GM18870 (cell line): ENCODE data around the gene RCOR1.

Experiments
- ATAC-seq: cut with Tn5 transposase; IDR thresholded peaks from one replicate; pipeline ENCODE4 v1.9.1; 2021; ENCODE audit warnings: moderate library complexity; ENCODE audit not compliant: unreplicated experiment

RCOR1 gene

DNA sequence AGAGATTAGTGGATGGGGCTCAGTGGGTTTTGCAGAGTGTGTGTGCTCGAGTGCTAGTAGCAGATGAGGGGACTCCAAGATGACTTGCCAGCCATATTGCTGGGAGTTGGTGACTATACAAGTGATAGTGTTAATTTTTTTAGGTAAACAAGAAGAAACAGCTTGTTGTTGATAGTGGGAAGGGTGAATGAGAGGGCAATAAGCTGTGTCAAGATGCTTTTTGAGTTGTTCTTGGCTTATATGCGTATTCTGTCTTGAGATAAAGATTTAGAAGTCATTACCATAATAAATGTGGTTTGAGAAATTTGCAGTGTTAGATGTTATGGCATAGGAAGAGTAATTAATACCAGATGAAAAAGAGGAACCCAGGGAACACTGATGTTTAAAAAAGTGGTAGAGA is 75.3 kb downstream of the RCOR1 start:
- no peak for ATAC-seq

- ATAC-seq = no peak
Observed at GRCh38 chr14:102668291-102668873, 75.9 kb downstream of the RCOR1 start.

DNA sequence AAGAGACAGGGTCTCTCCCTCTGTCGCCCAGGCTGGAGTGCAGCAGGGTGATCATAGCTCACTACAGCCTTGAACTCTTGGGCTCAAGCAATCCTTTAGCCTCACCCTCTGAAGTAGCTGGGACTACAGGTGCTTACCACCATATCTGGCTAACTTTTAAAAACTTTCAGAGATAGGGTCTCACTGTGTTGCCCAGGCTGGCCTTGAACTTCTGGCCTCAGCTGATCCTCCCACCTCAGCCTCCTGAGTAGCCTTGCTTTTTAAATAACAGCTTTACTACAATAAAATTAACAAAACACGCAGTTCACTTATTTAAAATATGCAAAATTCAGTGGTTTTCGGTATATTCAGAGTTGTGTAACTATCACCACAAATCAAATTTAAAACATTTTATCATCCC is 79.0 kb downstream of the RCOR1 start:
- no peak for ATAC-seq

- no peak for ATAC-seq
Observed at GRCh38 chr14:102672410-102672960, 80.0 kb downstream of the RCOR1 start.

DNA sequence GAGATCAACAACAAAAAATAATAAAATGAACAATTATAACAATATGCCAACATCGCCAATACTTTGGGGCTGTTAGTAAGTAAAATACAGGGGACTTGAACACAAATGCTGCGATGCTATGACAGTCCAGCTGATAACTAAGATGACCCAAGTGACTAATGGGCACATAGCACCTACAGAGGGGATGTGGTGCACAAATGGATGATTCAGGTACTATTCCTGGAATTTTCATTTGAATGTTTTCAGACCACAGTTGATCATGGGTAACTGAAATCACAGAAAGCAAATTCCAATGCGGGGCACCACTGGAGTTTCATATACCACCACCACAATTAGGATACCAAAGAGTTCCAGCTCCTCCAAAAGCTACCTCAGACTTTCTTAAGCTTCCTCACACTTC is 82.9 kb downstream of the RCOR1 start:
- no peak for ATAC-seq

DNA sequence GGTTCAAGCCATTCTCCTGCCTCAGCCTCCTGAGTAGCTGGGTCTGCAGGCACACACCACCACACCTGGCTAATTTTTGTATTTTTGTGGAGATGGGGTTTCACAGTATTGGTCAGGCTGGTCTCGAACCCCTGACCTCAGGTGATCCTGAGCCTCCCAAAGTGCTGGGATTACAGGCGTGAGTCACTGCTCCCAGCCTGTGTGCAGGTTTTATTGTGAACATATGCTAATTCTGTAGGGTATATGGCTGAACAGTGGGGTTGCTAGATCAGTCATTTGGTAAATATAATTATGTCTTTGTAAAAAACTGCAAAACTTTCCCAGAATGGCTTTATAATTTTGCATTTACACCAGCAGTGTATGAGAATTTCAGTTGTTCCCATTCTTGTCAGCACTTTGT is 85.9 kb downstream of the RCOR1 start:
- ATAC-seq = no peak

- ATAC-seq = no peak
Observed at GRCh38 chr14:102683399-102684297, 91.2 kb downstream of the RCOR1 start.

DNA sequence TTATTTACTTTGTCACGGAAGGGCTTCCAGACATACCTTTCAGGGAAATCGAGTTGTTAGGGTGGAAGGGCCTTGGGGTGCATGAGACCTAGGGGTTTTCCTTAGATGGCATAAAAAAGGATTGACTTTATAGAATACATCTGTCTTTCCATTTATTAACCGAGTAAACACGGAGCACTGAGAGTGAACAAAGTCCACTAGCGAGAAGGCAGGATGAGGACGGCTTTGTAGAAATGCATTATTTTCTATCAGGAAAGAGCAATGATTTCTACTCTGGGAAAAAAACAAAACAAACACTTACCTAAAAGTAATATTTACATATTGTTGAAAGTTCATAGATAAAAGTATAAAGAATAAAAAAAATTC is 91.8 kb downstream of the RCOR1 start:
- ATAC-seq = no peak

GRCh38 chr14:102686196-102686801 is 93.8 kb downstream of the RCOR1 start:
- ATAC-seq = no peak

GRCh38 chr14:102688290-102688689 is 95.8 kb downstream of the RCOR1 start:
- no peak for ATAC-seq

DNA sequence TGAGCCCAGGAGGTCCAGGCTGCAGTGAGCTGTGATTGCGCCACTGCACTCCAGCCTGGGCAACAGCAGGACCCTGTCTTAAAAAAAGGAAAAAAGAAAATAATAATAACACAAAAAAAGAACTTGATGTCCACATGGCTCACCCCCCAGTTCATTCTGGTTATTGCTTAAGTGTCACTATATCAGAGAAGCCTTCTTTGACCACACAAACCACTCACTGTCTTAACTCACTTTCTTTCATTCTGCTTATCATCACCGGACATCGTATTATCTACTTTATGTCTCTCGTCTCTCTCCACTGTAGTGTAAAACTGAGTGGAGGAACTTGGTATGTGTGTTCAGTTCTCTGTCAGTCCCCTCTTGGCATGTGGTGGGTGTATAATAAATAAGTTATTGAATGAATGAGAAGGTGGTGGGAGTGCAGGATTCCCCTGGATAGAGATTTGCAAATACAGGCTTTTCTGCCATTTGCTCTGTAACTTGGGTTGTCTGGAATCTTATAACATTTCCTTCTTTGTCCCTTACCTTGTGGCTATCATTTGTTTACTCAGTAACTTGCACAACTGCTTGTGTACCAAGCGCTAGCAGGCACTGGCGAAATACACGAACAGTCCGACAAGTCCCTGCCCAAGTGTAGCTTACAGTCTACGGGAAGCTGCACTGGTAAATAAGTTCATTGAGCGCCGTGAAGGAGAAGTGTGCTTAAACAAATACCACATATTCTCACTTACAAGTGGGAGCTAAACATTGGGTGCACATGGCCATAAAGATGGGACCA is 98.2 kb downstream of the RCOR1 start:
- ATAC-seq = no peak

DNA sequence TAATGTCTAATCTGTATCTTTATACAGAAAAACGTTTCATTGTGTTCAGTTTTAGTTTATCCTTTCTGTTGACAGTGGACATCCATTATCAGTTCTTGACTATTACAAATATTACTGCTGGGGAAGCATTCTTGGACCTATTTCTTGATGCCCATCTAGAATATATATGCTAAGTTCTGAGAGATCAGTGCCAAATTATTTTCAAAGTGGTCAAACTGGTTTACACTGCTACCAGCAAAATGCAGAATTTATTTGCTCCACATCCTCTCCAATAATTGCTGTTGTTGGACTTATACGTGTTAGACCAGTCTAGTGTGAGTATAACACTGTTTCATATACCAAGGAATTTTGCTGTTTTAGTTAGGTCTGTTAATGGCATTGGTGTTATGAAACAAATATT is 99.3 kb downstream of the RCOR1 start:
- ATAC-seq = no peak

GRCh38 chr14:102692334-102692733 is 99.9 kb downstream of the RCOR1 start:
- no peak for ATAC-seq

GRCh38 chr14:102693006-102693755 is 100.7 kb downstream of the RCOR1 start:
- no peak for ATAC-seq

DNA sequence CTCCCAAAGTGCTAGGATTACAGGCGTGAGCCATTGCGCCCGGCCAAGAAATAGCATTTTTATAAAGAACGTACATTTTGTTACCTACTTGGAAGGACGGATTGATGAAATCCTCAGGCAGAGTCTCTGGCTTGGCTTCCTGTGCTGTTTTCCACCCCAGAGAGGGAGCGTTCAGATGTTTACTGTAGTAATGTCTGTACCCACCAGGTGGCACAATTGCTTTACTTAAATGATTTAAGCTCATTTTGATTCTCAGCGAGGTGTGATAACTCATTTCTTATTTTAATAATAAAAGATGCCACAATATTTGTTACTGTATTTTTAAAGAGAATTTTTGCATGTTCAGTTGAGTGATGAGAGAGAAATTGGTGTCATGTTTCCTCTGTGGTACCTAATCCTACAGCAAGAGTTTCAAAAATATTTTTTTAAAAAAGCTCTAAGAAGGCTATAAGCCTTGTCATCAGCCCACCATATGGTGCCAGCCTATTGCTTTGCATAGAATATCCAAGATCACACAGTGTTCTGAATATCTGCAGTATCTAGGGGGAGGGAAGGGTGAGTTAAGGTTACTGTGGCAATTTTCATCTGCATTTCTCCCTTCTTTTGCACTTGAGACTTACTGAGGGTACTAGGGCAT is 102.2 kb downstream of the RCOR1 start:
- ATAC-seq = no peak

- no peak for ATAC-seq
Observed at GRCh38 chr14:102695167-102695555, 102.7 kb downstream of the RCOR1 start.

DNA sequence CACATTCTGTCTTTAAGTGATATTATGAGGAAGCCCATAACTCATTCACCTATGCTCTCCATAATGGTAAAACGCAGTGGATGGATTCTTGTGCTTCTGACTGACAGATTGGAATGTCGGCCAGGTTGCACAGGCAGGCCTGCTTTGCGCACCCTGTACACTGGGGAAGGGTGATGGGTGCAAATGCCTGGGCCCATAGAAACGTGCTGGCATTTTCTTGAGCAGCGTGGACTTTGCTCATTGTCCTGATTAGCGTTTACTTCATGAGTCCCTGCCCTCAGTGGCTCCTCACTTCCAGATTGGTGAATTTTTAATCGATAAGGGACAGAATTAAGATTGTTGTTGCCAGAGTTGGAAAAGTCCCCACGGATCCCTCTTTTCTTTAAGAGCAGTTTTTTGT is 103.9 kb downstream of the RCOR1 start:
- ATAC-seq = no peak

DNA sequence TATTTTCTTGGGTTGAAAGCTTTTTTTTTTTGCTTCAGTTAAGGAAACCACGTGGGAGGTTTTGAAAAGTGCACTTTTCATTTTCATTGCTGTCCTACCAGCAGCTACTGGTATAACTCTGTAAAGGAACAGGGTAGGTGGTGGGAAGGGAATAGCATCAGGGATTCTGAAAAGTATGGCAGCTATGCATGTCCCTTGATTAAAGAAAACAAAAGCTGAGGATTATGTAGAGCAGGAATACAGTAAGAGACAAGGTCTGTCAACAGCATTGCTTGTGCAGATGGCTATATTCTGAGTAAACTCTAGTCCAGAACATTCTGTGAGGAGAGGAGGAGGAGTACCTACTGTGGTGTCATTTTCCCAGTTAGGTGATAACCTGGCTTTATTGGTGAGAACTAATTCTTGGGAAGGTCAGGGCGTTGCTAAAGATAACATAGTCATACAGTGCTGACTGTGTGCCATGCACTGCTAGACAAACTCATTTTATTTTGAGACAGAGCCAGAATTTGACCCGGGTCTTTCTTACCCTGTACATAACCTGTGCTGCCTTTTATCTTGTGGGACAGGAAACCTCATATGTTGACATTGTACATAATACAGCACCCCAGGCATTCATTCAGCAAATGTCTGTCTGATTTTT is 104.5 kb downstream of the RCOR1 start:
- no peak for ATAC-seq

DNA sequence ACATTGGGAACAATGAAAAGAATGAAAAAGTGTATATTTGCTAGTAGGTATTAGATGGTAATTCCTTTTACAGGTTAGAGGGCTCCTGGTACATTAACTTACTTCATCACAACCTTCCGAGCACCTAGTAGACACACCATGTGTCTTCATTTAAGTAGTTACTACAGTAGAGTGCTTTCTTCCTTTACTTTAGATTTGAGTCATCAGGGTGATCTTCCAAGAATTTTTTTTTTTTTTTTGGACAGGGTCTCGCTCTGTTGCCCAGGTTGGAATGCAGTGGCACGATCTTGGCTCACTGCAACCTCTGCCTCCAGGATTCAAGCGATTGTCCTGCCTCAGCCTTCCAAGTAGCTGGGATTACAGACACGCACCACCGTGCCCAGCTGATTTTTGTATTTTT is 105.1 kb downstream of the RCOR1 start:
- ATAC-seq = no peak
